SU-DHL-6 (cell line): ENCODE data around the gene HOXB1.

Experiments
- H2AFZ ChIP-seq: fragments of 200-600 bp; sonication (generic); 2 replicates; pipeline ENCODE4 v1.6.1; 2014; ENCODE audit warnings: low read depth, mild to moderate bottlenecking, moderate library complexity, mixed read lengths, antibody characterized with exemption, low read length; ENCODE audit not compliant: severe bottlenecking
- H3F3A ChIP-seq: fragments of 200-600 bp; shearing (Covaris generic); 2 replicates; pipeline ENCODE4 v1.6.0; 2016; ENCODE audit warnings: antibody characterized with exemption, mild to moderate bottlenecking; ENCODE audit not compliant: insufficient read depth
- H3K27ac ChIP-seq: fragments of 200-600 bp; sonication (generic); 2 replicates; pipeline ENCODE4 v1.5.1; 2016; ENCODE audit warnings: low read depth, mild to moderate bottlenecking, low read length, moderate library complexity, mixed read lengths
- H3K27me3 ChIP-seq: fragments of 200-600 bp; sonication (generic), shearing (Covaris generic); 2 replicates; pipeline ENCODE4 v1.6.0; 2014; ENCODE audit warnings: mild to moderate bottlenecking, low read length
- H3K36me3 ChIP-seq: fragments of 200-600 bp; sonication (generic); 2 replicates; pipeline ENCODE4 v1.6.1; 2014; ENCODE audit warnings: mild to moderate bottlenecking, low read length, mixed read lengths
- H3K4me2 ChIP-seq: fragments of 300-600, 200-600 bp; shearing (Covaris generic), sonication (generic); 2 replicates; pipeline ENCODE4 v1.6.0; 2014; ENCODE audit warnings: low read length, low read depth, mild to moderate bottlenecking; ENCODE audit not compliant: poor library complexity, severe bottlenecking
- H3K4me3 ChIP-seq: fragments of 200-600 bp; sonication (generic); 2 replicates; pipeline ENCODE4 v1.5.1; 2014; ENCODE audit warnings: antibody characterized with exemption, low read length, mild to moderate bottlenecking, mixed read lengths; ENCODE audit not compliant: insufficient read depth, poor library complexity, severe bottlenecking
- H3K79me2 ChIP-seq: fragments of 200-600 bp; sonication (generic); 2 replicates; pipeline ENCODE4 v1.6.1; 2014; ENCODE audit warnings: mild to moderate bottlenecking, low read length, moderate library complexity; ENCODE audit not compliant: insufficient read depth
- H3K9ac ChIP-seq: fragments of 200-600 bp; sonication (generic); 2 replicates; pipeline ENCODE4 v1.7.0; 2014; ENCODE audit warnings: mild to moderate bottlenecking, low read length
- H3K9me2 ChIP-seq: fragments of 200-600 bp; sonication (generic); replicated peaks from 2 replicates; pipeline ENCODE4 v1.6.1; 2014; ENCODE audit warnings: low read length; ENCODE audit not compliant: insufficient read depth
- H3K9me3 ChIP-seq: fragments of 200-600 bp; sonication (generic); 2 replicates; pipeline ENCODE4 v1.6.1; 2014; ENCODE audit warnings: low read length, mixed read lengths; ENCODE audit not compliant: insufficient read depth
- H4K20me1 ChIP-seq: fragments of 200-600 bp; sonication (generic); 2 replicates; pipeline ENCODE4 v1.6.1; 2014; ENCODE audit warnings: low read depth, mild to moderate bottlenecking, antibody characterized with exemption, low read length, moderate library complexity, mixed read lengths
- CTCF ChIP-seq: fragments of 200-600 bp; sonication (generic); IDR thresholded peaks from one replicate; pipeline ENCODE4 v1.5.1; 2017; ENCODE audit warnings: antibody characterized with exemption, mild to moderate bottlenecking, low read length, moderate library complexity; ENCODE audit not compliant: insufficient read depth, poor library complexity, severe bottlenecking
- EZH2phosphoT487 ChIP-seq: fragments of 200-600 bp; sonication (generic), shearing (Covaris generic); conservative IDR thresholded peaks from 2 replicates; pipeline ENCODE4 v1.6.1; 2018; ENCODE audit warnings: mild to moderate bottlenecking, antibody characterized with exemption, low read length, moderate library complexity, mixed read lengths

The HOXB1 gene

DNA sequence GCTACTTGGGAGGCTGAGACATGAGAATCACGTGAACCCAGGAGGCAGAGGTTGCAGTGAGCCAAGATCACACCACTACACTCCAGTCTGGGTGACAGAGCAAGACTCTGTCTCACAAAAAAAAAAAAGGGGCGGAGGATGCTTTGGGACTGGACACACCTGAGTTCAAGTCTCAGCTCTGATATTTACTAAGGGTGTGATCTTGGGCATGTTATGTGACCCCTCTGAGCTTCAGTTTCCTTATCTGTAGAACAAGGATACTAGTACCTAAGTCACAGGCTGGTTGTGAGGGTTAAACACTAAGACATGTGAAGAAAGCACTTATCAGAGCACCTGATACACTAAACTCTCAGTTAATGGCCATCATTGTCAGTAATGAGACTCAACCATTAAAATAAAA lies 25.9 kb downstream of the HOXB1 start:
- TF ChIP-seq CTCF, result no peak
- no peak for TF ChIP-seq EZH2phosphoT487
- H3K9me3 ChIP-seq, result no peaks in the 10 kb centered on the region
- H3K4me3 ChIP-seq, result no peak overlapping the region
- H4K20me1 ChIP-seq, result no peaks in the 10 kb centered on the region
- no peaks in the 10 kb centered on the region for H3F3A ChIP-seq
- no peak overlapping the region for H3K4me2 ChIP-seq
- H3K79me2 ChIP-seq, result no peaks in the 10 kb centered on the region
- H3K36me3 ChIP-seq, result no peaks in the 10 kb centered on the region
- H3K9ac ChIP-seq, result no peak overlapping the region
- no peaks in the 10 kb centered on the region for H3K9me2 ChIP-seq
- no peaks in the 10 kb centered on the region for H3K27me3 ChIP-seq
- H3K27ac ChIP-seq, result no peak overlapping the region
- no peak overlapping the region for H2AFZ ChIP-seq

DNA sequence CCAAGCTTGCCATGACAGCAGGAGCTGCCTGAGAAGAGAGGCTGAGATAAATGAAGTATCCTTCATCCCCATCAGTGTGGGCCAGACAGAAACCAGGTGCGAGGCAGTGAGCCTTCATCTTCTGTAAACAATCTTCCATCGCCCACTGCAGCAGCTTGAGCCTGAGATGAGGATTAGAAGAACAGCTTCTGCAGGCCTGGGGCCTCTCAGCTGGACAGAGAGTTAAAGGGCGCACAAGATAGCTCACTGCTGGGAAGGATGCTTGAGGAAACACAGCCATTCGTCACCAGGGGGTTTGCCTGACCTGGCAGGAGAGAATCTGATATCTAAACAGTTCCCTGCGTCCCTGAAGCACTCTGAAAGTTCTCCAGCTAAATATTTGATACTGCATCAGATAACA lies 27.1 kb downstream of the HOXB1 start:
- H3K9me2 ChIP-seq, result no peaks in the 10 kb centered on the region
- no peak overlapping the region for H2AFZ ChIP-seq
- no peak overlapping the region for H3K4me3 ChIP-seq
- no peak for TF ChIP-seq CTCF
- no peak for TF ChIP-seq EZH2phosphoT487
- no peak overlapping the region for H3K27ac ChIP-seq
- H3K36me3 ChIP-seq, result no peaks in the 10 kb centered on the region
- no peak overlapping the region for H3K4me2 ChIP-seq
- H3K9me3 ChIP-seq, result no peaks in the 10 kb centered on the region
- H3K9ac ChIP-seq, result no peak overlapping the region
- no peaks in the 10 kb centered on the region for H3K27me3 ChIP-seq
- H3F3A ChIP-seq, result no peaks in the 10 kb centered on the region
- no peaks in the 10 kb centered on the region for H4K20me1 ChIP-seq
- no peaks in the 10 kb centered on the region for H3K79me2 ChIP-seq

GRCh38 chr17:48502901-48503300 lies 27.9 kb downstream of the HOXB1 start:
- Histone ChIP-seq H3K27ac (no peak overlapping the region), H3K4me3 (no peak overlapping the region), H3K36me3 (no peaks in the 10 kb centered on the region), H3K4me2 (no peak overlapping the region), H3K79me2 (no peaks in the 10 kb centered on the region), H3K27me3 (no peaks in the 10 kb centered on the region), H3K9me2 (no peaks in the 10 kb centered on the region), H3K9me3 (no peaks in the 10 kb centered on the region), H4K20me1 (no peaks in the 10 kb centered on the region), H3K9ac (no peak overlapping the region), H3F3A (no peaks in the 10 kb centered on the region), H2AFZ (no peak overlapping the region)
- TF ChIP-seq CTCF, result no peak
- TF ChIP-seq EZH2phosphoT487, result no peak

- no peaks in the 10 kb centered on the region for H3K9me2 ChIP-seq
- no peak overlapping the region for H3K9ac ChIP-seq
- H3K36me3 ChIP-seq, result no peaks in the 10 kb centered on the region
- H4K20me1 ChIP-seq, result no peaks in the 10 kb centered on the region
- no peak overlapping the region for H2AFZ ChIP-seq
- TF ChIP-seq CTCF, result no peak
- TF ChIP-seq EZH2phosphoT487, result no peak
- H3K27ac ChIP-seq, result no peak overlapping the region
- H3K4me2 ChIP-seq, result no peak overlapping the region
- H3K79me2 ChIP-seq, result no peaks in the 10 kb centered on the region
- no peak overlapping the region for H3K4me3 ChIP-seq
- H3K27me3 ChIP-seq, result no peaks in the 10 kb centered on the region
- no peaks in the 10 kb centered on the region for H3F3A ChIP-seq
- no peaks in the 10 kb centered on the region for H3K9me3 ChIP-seq
Measured at GRCh38 chr17:48502312-48502711, 28.5 kb downstream of the HOXB1 start.
